Smooth muscle cell (in vitro differentiated cells): ENCODE results near the gene PDE4C. TPM values are rescaled to one million over a fixed set of nuclear protein-coding genes. Genes with fewer than 3 reads are reported as not detected.

Source experiments
- DNase-seq: peaks from one replicate; lab custom pipeline; 2025; ENCODE audit not compliant: unreplicated experiment; lab: John Stamatoyannopoulos, UW
- H2AFZ ChIP-seq: fragments of 200-600 bp; sonication (generic); 2 replicates; pipeline ENCODE4 v1.6.0; 2016; ENCODE audit warnings: antibody characterized with exemption, low read depth, mild to moderate bottlenecking
- H3F3A ChIP-seq: fragments of 200-600 bp; sonication (generic); 2 replicates; pipeline ENCODE4 v1.6.0; 2017; ENCODE audit warnings: antibody characterized with exemption, low read depth
- H3K27ac ChIP-seq: fragments of 200-600 bp; sonication (generic); 2 replicates; pipeline ENCODE4 v1.5.1; 2016; ENCODE audit warnings: low read depth, mild to moderate bottlenecking
- H3K27me3 ChIP-seq: fragments of 200-600 bp; sonication (generic); 2 replicates; pipeline ENCODE4 v1.6.1; 2016; ENCODE audit warnings: low read depth, mild to moderate bottlenecking
- H3K36me3 ChIP-seq: fragments of 200-600 bp; sonication (generic); 2 replicates; pipeline ENCODE4 v1.5.1; 2016; ENCODE audit warnings: low read depth
- H3K4me1 ChIP-seq: fragments of 200-600 bp; sonication (generic); 2 replicates; pipeline ENCODE4 v1.5.1; 2016; ENCODE audit warnings: low read depth
- H3K4me2 ChIP-seq: fragments of 200-600 bp; sonication (generic); 2 replicates; pipeline ENCODE4 v1.6.0; 2016; ENCODE audit warnings: mild to moderate bottlenecking
- H3K4me3 ChIP-seq: fragments of 200-600 bp; sonication (generic); 2 replicates; pipeline ENCODE4 v1.5.1; 2016; ENCODE audit warnings: mild to moderate bottlenecking
- H3K79me2 ChIP-seq: fragments of 200-600 bp; sonication (generic); 2 replicates; pipeline ENCODE4 v1.6.0; 2016; ENCODE audit warnings: low read depth, mild to moderate bottlenecking
- H3K9ac ChIP-seq: fragments of 200-600 bp; sonication (generic); 2 replicates; pipeline ENCODE4 v1.6.0; 2016; ENCODE audit warnings: low read depth
- H3K9me3 ChIP-seq: fragments of 200-600 bp; sonication (generic); replicated peaks from 2 replicates; pipeline ENCODE4 v1.5.1; 2016; ENCODE audit warnings: low read depth
- H4K20me1 ChIP-seq: fragments of 200-600 bp; sonication (generic); 2 replicates; pipeline ENCODE4 v1.6.0; 2016; ENCODE audit warnings: low read depth
- CTCF ChIP-seq: fragments of 200-600 bp; sonication (generic); IDR thresholded peaks from 2 replicates; pipeline ENCODE4 v1.5.1; 2017; ENCODE audit warnings: borderline replicate concordance, mild to moderate bottlenecking, antibody characterized with exemption; ENCODE audit not compliant: insufficient read depth, poor library complexity, severe bottlenecking
- WGBS: methylation state at CpG from one replicate; pipeline ENCODE4 v1.1.7; 2016; ENCODE audit warnings: low lambda C conversion rate; 5-methylcytosine and 5-hydroxymethylcytosine counted together
- polyA plus RNA-seq: library from polyadenylated mRNA; unstranded; fragments of >200 nt; fragmentation: Nextera tagmentation; extraction: Ambion mirVana; gene quantifications from 2 replicates; pipeline ENCODE4 v1.2.1, GENCODE V29; 2016
- total RNA-seq: library from RNA; depleted of rRNA; stranded (reverse); fragments of >200 nt; gene quantifications from 2 replicates; pipeline ENCODE4 v1.2.3, GENCODE V29; 2014

Gene PDE4C
- total and polyA plus RNA-seq, 2 experiments from 2014 or later, result 1.1 to 1.7 TPM

GRCh38 chr19:18262144-18262543 lies 35.9 kb upstream of the PDE4C start:
- Histone ChIP-seq H3K27ac (no peak overlapping the region), H3K36me3 (no peaks in the 10 kb centered on the region), H3K9ac (no peak overlapping the region), H4K20me1 (no peaks in the 10 kb centered on the region), H3K9me3 (no peaks in the 10 kb centered on the region), H3K4me3 (no peak overlapping the region), H3K27me3 (no peaks in the 10 kb centered on the region), H3K4me1 (no peaks in the 10 kb centered on the region), H2AFZ (no peak overlapping the region), H3F3A (no peaks in the 10 kb centered on the region), H3K4me2 (no peak overlapping the region), H3K79me2 (no peaks in the 10 kb centered on the region)
- no peak for DNase-seq
- TF ChIP-seq CTCF, result no peak

DNA sequence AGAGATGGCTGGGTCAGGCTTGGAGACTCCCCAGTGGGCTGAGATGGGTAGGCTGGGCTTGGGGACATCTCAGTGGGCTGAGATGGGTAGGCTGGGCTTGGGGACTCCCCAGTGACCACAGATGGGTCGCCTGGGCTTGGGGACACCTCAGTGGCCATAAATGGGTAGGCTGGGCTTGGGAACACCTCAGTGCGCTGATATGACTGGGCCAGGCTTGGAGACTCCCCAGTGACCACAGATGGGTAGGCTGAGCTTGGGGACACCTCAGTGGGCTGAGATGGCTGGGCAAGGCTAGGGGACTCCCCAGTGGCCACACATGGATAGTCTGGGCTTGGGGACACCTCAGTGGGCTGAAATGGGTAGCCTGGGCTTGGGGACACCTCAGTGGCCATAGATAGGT lies 35.2 kb upstream of the PDE4C start:
- Histone ChIP-seq H3K4me3 (no peak overlapping the region), H3K9ac (no peak overlapping the region), H4K20me1 (no peaks in the 10 kb centered on the region), H3K27me3 (no peaks in the 10 kb centered on the region), H3K9me3 (no peaks in the 10 kb centered on the region), H3F3A (no peaks in the 10 kb centered on the region), H3K27ac (no peak overlapping the region), H3K79me2 (no peaks in the 10 kb centered on the region), H3K4me1 (no peaks in the 10 kb centered on the region), H3K36me3 (no peaks in the 10 kb centered on the region), H2AFZ (no peak overlapping the region), H3K4me2 (no peak overlapping the region)
- 90% methylated on average over 2 of the region's 2 CpGs for WGBS
- no peak for DNase-seq
- TF ChIP-seq CTCF, result no peak

GRCh38 chr19:18259893-18260292 lies 33.7 kb upstream of the PDE4C start:
- Histone ChIP-seq H3F3A (no peaks in the 10 kb centered on the region), H3K79me2 (no peaks in the 10 kb centered on the region), H3K4me3 (no peak overlapping the region), H3K4me1 (no peaks in the 10 kb centered on the region), H3K4me2 (no peak overlapping the region), H4K20me1 (no peaks in the 10 kb centered on the region), H3K9ac (no peak overlapping the region), H2AFZ (no peak overlapping the region), H3K36me3 (no peaks in the 10 kb centered on the region), H3K27me3 (peaks cover 9% of the 10 kb centered on the region), H3K27ac (no peak overlapping the region), H3K9me3 (no peaks in the 10 kb centered on the region)
- no peak for TF ChIP-seq CTCF
- no peak for DNase-seq
- 93% methylated on average over 4 of the region's 4 CpGs for WGBS
